GM12892 (cell line): ENCODE measurements around the gene ZNF568.

Experiments used
- POLR2A ChIP-seq: IDR thresholded peaks from 2 replicates; pipeline ENCODE4 v1.6.1; 2011; ENCODE audit warnings: low read depth, low read length, control low read depth
- POLR2AphosphoS5 ChIP-seq: IDR thresholded peaks from 2 replicates; pipeline ENCODE4 v1.6.1; 2011; ENCODE audit warnings: low read depth, low read length, control low read depth
- TAF1 ChIP-seq: IDR thresholded peaks from 2 replicates; pipeline ENCODE4 v1.6.1; 2011; ENCODE audit warnings: low read depth, mild to moderate bottlenecking, control low read depth, low read length, borderline replicate concordance

DNA sequence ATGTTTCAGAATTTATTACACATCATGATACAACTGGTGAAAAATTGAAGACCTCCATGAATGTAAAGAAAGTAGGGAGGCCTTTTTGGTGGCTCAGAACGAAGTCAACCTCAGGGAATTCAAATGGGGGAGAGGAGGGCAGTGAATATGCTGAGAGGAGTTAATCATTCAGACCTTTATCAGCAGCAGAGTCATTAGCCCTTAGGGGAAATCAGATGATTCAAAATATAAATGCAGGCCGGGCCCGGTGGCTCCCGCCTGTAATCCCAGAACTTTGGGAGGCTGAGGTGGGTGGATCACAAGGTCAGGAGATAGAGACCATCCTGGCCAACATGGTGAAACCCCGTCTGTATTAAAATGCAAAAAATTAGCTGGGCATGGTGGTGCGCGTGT, 81.7 kb downstream of the ZNF568 start:
- TF ChIP-seq POLR2A (no peak), POLR2AphosphoS5 (no peak), TAF1 (no peak)
